ENCODE data around the gene ARMC6.
A peak's percentile ranks its signal among the peaks of the same experiment; 100 is the strongest.

ARMC6 gene
- long read RNA-seq, donor 1, transcript ARMC6-202 (8 exons, 2,383 nt): major isoform, 8 of 14 reads
- long read RNA-seq, donor 1, partial matches to known transcripts: 0 of 14 reads
- long read RNA-seq, donor 1, other reads (novel, unspliced or antisense): 0 of 14 reads
- long read RNA-seq, donor 2, partial matches to known transcripts: 0 of 2 reads
- long read RNA-seq, donor 2, other reads (novel, unspliced or antisense): 0 of 2 reads
- long read RNA-seq, donor 3, transcript ARMC6-202 (8 exons, 2,383 nt): major isoform, 5 of 6 reads
- long read RNA-seq, donor 3, partial matches to known transcripts: 0 of 6 reads
- long read RNA-seq, donor 3, other reads (novel, unspliced or antisense): 0 of 6 reads
- long read RNA-seq, donor 4, partial matches to known transcripts: 0 of 3 reads
- long read RNA-seq, donor 4, other reads (novel, unspliced or antisense): 0 of 3 reads
- long read RNA-seq, donor 5, transcript ARMC6-202 (8 exons, 2,383 nt): major isoform, 7 of 8 reads
- long read RNA-seq, donor 5, partial matches to known transcripts: 0 of 8 reads
- long read RNA-seq, donor 5, other reads (novel, unspliced or antisense): 0 of 8 reads
- long read RNA-seq, donor 6, transcript ARMC6-202 (8 exons, 2,383 nt): major isoform, 6 of 9 reads
- long read RNA-seq, donor 6, partial matches to known transcripts: 0 of 9 reads
- long read RNA-seq, donor 6, other reads (novel, unspliced or antisense): 0 of 9 reads
- long read RNA-seq, donor 7: 0 reads
- long read RNA-seq, donor 8, transcript ARMC6-202 (8 exons, 2,383 nt): major isoform, 5 of 6 reads
- long read RNA-seq, donor 8, partial matches to known transcripts: 0 of 6 reads
- long read RNA-seq, donor 8, other reads (novel, unspliced or antisense): 0 of 6 reads

DNA sequence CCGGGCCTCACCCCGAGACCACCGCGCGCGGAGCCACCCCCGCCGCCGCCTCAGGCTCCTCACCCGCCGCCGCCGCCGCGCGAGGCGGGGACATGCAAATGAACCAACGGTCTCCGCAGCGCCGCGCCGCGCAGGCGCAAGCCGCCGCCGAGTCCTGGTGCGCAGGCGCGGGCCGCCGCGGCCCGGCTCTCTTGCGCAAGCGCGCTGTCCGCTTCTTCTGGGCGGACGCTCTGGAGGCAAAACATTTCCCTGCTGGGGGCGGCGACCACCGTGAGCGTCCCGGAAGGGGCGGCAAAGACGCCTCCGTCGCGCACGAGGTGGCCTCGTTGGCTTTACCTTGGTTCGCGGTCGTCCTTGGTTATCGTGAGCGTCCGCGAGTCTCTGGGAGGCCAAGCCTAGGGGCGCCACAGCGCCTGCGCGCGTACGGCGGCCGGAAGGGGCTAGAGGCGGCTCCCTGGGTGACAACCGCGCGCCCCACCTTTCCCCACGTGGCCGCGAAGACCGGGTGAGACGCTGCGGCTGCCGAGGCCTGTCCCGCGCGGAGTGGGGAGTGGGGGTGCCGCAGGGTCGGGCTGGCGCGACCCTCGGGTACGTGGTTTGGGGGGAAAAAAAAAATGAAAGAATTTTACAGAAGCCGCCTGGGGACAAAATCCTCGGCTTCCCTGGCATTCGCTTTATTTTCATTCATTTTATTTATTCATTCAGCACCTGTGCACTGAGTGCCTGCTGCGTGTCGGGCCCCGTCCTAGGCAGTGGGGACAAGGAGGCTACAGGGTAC lies at the start of gene ARMC6, which contains the start of gene SUGP2:
TSS of gene ARMC6 (plus strand) at position 178 of the 778 bp plus-strand sequence. CDS start 607 bp downstream, outside the sequence.
TSS of gene SUGP2 (minus strand) at position 92 of the 778 bp plus-strand sequence. CDS start 2,446 bp downstream, outside the sequence.
- peak; percentile 95 for DNase-seq

- no peak for DNase-seq
These were observed 49.2 kb upstream of the ARMC6 start for GRCh38 chr19:18984251-18984650.

GRCh38 chr19:18985257-18985656 lies 48.1 kb upstream of the ARMC6 start:
- no peak for DNase-seq

DNA sequence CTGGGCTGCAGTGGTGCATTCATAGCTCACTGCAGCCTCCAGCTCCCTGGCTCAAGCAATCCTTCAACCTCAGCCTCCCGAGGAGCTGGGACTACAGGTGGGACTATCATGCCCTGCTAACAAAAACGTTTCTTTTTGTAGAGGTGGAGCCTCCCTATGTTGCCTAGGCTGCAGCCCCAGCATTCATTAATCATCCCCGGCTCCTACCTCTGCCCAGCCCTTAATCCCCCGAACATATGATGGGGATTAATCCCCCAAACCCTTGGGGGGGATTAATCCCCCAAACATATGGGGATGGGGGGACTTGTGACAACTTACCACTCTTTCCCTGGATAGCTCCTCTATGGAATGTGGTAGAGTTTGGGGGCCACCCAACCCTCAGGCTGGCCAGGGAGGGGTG lies 45.9 kb upstream of the ARMC6 start:
- no peak for DNase-seq

GRCh38 chr19:18989316-18989715 lies 44.1 kb upstream of the ARMC6 start:
- no peak for DNase-seq

GRCh38 chr19:18990128-18990708 lies 43.2 kb upstream of the ARMC6 start:
- DNase-seq: no peak

DNA sequence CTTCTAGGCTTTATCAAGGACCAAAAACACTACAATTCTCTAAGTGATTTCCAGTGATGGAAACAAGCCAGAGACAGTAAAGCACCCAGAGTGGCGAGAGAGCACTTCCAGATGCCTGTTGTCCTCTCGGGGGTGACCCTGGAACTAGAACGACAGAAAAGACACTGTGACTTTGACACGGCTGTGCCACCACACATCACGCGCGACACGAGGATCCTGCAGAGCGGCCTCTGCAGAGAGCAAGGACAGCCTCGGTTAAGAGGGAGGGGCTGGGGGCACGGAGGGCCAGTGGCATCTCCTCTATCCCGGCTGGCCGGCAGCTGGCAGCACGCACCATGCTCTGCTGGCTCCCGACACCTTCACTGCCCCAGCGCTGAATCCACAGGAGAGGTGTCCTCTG lies 42.4 kb upstream of the ARMC6 start:
- no peak for DNase-seq

DNA sequence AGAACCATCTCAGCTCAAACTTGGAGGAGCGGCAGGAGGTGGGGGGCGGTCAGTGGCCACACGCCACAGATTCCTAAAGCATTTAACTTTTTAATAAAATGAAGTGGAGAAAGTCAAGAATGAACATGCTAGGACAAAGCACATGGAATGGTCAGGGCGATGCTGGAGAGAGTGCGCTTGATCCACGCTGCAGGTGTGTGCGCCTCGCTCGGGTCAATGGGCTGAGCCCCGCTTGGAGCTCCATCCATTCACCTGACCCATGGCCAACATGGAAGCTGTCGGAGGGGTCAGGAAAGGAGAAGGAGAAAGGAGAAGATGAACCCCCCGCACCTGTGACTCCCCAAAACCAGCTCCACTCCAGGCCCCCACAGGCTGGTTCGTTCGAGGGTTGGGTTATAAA lies 41.9 kb upstream of the ARMC6 start:
- DNase-seq: no peak

GRCh38 chr19:18992696-18993095 lies 40.7 kb upstream of the ARMC6 start:
- no peak for DNase-seq

GRCh38 chr19:18993115-18993514 lies 40.3 kb upstream of the ARMC6 start:
- no peak for DNase-seq

DNA sequence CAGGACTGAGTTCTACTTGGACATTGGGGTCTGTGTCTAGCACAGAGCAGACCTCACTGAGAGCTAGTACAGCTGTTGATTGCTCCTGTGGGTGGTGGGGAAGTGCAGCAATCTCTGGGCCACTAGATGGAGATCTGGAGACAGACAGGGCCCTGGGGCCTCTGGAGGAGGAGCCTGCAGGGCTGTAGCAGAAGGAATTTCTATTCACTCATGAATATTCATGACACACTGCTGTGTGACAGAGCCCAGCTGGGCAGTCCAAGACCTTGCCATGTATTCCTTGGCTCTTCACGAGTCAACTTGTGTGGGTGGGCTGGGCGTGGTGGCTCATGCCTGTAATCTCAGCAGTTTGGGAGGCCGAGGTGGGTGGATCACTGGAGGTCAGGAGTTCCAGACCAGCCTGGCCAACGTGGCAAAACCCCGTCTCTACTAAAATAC lies 37.6 kb upstream of the ARMC6 start:
- DNase-seq: peak; percentile 46

DNA sequence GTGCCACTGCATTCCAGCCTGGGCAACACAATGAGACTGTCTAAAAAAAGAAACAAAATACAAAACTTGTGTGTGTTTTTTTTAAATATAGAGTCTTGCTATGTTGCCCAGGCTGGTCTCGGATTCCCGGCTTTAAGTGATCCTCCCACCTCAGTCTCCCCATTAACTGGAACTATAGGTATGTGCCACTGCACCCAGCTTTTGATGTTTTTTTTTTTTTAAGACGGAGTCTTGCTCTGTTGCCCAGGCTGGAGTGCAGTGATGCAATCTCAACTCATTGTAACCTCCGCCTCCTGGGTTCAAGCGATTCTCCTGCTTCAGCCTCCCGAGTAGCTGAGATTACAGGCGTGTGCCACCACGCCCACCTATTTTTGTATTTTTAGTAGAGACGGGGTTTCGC lies 37.1 kb upstream of the ARMC6 start:
- no peak for DNase-seq

DNA sequence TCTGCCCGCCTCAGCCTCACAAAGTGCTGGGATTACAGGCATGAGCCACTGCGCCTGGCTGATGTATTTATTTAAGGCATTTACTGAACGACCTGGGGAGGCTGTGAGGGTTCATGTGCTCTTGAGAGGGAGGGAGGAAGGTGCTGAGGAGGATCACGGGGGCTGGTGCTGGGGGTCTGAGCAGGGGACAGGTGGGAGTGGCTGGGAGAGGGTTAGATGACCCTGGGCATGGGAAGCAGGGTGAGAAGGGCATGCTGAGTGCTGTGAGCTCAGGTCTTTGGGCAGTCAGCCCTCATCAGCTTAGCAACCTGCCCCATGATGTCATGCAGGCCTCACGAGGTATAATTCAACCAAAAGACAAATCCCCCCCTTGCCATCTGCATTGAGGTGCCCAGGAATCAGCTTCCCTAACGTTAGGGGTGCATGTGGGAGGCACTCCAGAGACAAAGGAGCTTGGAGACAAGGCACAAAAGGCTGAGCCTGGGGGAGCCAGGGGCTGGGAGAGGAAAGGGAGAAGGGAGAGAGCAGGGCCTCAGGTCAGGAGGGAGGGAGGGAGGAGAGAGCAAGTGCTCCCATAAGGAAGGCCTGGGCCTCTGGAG lies 36.5 kb upstream of the ARMC6 start:
- DNase-seq: no peak

GRCh38 chr19:18998276-18998675 lies 35.1 kb upstream of the ARMC6 start:
- no peak for DNase-seq

GRCh38 chr19:18999016-18999758 lies 34.2 kb upstream of the ARMC6 start:
- DNase-seq: no peak

DNA sequence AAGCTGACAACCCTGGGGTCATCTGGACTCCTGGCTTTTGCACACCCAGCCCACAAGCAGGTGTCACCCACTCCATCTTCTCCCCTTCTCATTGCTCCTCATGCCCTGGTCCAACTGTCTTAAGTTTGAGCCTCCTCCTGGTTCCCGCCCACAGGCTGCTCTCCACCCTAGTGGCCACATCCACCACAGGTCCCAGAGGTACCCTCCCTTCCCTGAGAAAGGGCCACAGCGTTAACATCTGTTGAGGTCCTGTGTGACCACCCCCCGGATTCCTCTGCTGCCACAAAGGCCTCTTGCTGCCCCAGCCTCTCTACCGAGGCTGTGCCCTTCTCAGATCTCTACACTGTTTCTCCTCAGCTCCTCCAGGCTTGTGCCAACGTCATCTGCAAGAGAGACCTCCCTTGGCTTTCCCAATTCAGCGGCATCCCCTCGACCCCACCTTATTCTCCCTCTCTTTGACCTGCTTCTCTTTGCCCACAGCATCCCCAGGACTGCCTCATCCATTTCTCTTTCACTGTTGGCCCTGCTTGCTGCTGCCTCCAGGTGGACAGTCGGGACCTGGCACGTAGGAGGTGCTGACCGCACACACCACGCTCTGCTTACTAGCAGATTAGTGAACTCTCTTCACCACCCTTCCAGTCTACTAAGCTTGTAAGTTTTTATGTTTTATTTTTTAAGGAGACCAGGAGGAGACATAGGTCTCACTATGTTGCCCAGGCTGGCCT lies 33.3 kb upstream of the ARMC6 start:
- no peak for DNase-seq

- no peak for DNase-seq
These were observed 29.3 kb upstream of the ARMC6 start for GRCh38 chr19:19004144-19004543.

GRCh38 chr19:19006213-19006612 lies 27.2 kb upstream of the ARMC6 start:
- DNase-seq: no peak

- DNase-seq: no peak
These were observed 23.5 kb upstream of the ARMC6 start for GRCh38 chr19:19009951-19010350.

DNA sequence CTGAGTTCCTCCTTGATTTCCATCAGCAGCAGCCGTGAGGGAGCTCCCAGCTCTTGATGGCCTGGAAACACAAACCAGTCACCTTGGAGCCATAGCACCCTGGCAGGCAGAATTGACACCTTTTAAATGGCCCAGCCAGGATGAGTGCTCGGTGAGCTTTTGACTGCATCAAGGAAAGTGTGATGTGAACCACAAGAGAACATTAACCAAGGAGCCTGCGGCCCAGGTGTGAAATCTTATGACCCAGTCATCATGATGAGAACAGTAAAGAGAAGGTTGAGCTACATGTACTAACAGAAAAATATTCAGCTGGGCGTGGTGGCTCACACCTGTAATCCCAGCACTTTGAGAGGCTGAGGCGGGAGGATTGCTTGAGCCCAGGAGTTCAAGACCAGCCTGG lies 22.9 kb upstream of the ARMC6 start:
- no peak for DNase-seq

All from right kidney (tissue), 9 donors.